ENCODE measurements around the gene WDR70. TPM values are rescaled to one million over a fixed set of nuclear protein-coding genes. Genes with fewer than 3 reads are reported as not detected.

The WDR70 gene
- total and polyA plus RNA-seq, 2 of the 8 experiments (the other 6 are each of a cell fraction or from before 2014, with no cell fraction given), result 10.6 to 37.4 TPM

DNA sequence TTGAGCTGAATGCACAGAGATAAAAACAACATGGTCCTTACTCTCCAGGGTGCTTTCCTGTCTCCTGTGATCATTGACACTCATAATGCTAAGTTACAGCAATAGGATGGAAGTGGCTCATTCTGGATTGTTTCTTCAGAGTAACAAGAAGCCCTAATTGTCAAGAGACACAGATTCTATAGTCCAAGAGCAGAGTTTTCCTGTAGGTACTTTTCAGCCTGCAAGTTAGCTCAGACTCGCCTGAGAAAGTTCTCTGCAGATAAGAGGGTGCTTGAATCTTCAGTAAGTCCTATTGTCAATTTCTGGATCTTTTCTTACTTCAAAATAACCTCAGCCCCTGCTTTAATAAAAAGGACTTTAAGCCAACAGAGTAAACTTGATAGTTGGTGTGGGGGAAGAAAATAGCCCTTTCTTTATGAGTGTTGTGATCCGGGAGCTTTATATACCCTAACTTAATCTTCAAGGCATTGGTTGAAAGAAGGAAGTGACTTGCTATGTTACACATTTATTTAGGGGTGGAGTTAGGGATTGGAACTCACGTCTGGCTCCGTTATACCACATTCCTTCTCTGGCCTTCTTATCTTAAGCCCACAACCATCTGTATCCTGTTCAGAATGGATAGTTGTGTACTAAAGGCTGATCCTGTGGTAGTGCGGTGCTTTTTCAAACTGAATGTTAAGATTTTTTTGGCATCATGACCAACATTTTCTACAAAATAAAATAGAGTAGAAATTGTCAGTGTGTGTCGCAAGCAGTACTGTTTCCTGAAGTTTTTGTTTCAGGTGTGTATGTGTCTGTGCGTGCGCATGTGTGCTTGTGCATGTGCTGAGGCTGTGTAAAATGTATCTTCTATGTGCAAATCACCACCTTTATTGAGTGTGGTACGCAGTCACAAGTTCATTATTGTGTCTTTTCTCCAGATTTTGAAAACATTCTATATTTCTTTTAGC, 173.9 kb downstream of the WDR70 start (continued):
- TF ChIP-seq RFX5 (IDR thresholded peaks at IDR 0.05; ENCODE audit: borderline replicate concordance, low read depth, low read length) (no peak), SUZ12 (IDR thresholded peaks at IDR 0.05; ENCODE audit: low read length) (no peak), JUN (IDR thresholded peaks at IDR 0.05; ENCODE audit: low read depth, low read length) (no peak)
